GM12878 (cell line): Measurements from ENCODE around the gene ARL5A. TPM values are rescaled to one million over a fixed set of nuclear protein-coding genes. Genes with fewer than 3 reads are reported as not detected.

ENCODE experiments used
- ATAC-seq: fragments of 200-7000 bp; cut with Tn5 transposase; 3 replicates; pipeline ENCODE4 v1.9.1; 2020; ENCODE audit warnings: mild to moderate bottlenecking, moderate library complexity
- BruUV-seq: library from RNA; stranded (reverse); fragments of 400-500 nt; replicated peaks from 2 replicates; lab custom pipeline; 2021; lab: Mats Ljungman, UMichigan
- CTCF ChIA-PET: fragments of 300-600 bp; sonication (Branson Sonifier 250); formaldehyde crosslinking; extraction: SDS; loops from one replicate; lab custom pipeline; 2021; ENCODE audit warnings: inconsistent platforms; lab: Yijun Ruan, JAX
- POLR2A ChIA-PET: fragments of 350-600 bp; formaldehyde crosslinking; extraction: SDS; loops from one replicate; lab custom pipeline; 2021; ENCODE audit warnings: inconsistent platforms; lab: Charles Lee
- RAD21 ChIA-PET: fragments of 300-600 bp; sonication (Branson Sonifier 250); formaldehyde crosslinking; loops from one replicate; lab custom pipeline; 2023; ENCODE audit warnings: antibody characterized with exemption; ENCODE audit not compliant: unreplicated experiment; lab: Charles Lee
- SMC1A ChIA-PET: fragments of 300-600 bp; sonication (Branson Sonifier 250); formaldehyde crosslinking; loops from one replicate; lab custom pipeline; 2023; ENCODE audit not compliant: unreplicated experiment, uncharacterized antibody; lab: Charles Lee
- DNase-seq: peaks from one replicate; pipeline ENCODE4 v3.0.0-alpha.2; 2011; ENCODE audit warnings: low read depth, low spot score
- FAIRE-seq: peaks from 3 replicates; lab custom pipeline; 2011; peaks lifted over from hg19 to GRCh38; lab: Jason Lieb, UNC
- H2AFZ ChIP-seq: 2 replicates; pipeline ENCODE4 v1.6.0; 2011; ENCODE audit warnings: low read depth, low read length, control low read depth; ENCODE audit not compliant: control insufficient read depth
- H3K27ac ChIP-seq: 2 replicates; pipeline ENCODE4 v1.5.1; 2011; ENCODE audit warnings: control low read depth; ENCODE audit not compliant: control insufficient read depth, insufficient read depth
- H3K27me3 ChIP-seq, 2 experiments: replicated peaks in 1 of 2; 2 replicates each; pipeline versions ENCODE4 v1.6.0 to v1.6.1; 2011; ENCODE audit warnings: low read length in 1 of 2; ENCODE audit not compliant: control insufficient read depth in 2 of 2, insufficient read depth in 2 of 2
- H3K36me3 ChIP-seq, 2 experiments: 2 replicates each; pipeline ENCODE4 v1.5.1; 2011; ENCODE audit warnings: low read length in 1 of 2; ENCODE audit not compliant: control insufficient read depth in 2 of 2, insufficient read depth in 2 of 2
- H3K4me1 ChIP-seq: 2 replicates; pipeline ENCODE4 v1.6.1; 2011; ENCODE audit warnings: mild to moderate bottlenecking, low read length, moderate library complexity, mixed read lengths; ENCODE audit not compliant: control insufficient read depth, insufficient read depth
- H3K4me2 ChIP-seq: 2 replicates; pipeline ENCODE4 v1.6.0; 2011; ENCODE audit warnings: control low read depth; ENCODE audit not compliant: control insufficient read depth, insufficient read depth
- H3K4me3 ChIP-seq: fragments of 200-600 bp; sonication (generic); 2 replicates; pipeline ENCODE4 v1.5.1; 2016
- H3K79me2 ChIP-seq: 2 replicates; pipeline ENCODE4 v1.6.0; 2011; ENCODE audit warnings: low read length; ENCODE audit not compliant: control insufficient read depth, insufficient read depth
- H3K9ac ChIP-seq: 2 replicates; pipeline ENCODE4 v1.8.0; 2011; ENCODE audit warnings: low read length, control low read depth, mixed read lengths; ENCODE audit not compliant: control insufficient read depth, insufficient read depth
- H3K9me3 ChIP-seq: replicated peaks from 3 replicates; pipeline ENCODE4 v1.5.1; 2011; ENCODE audit warnings: mild to moderate bottlenecking, low read length; ENCODE audit not compliant: control insufficient read depth, insufficient read depth
- H4K20me1 ChIP-seq: 2 replicates; pipeline ENCODE4 v1.6.0; 2011; ENCODE audit not compliant: control insufficient read depth, insufficient read depth
- BCL3 ChIP-seq: IDR thresholded peaks from 2 replicates; pipeline ENCODE4 v1.6.1; 2011; ENCODE audit warnings: borderline replicate concordance, low read depth, mild to moderate bottlenecking, moderate library complexity, low read length; ENCODE audit not compliant: insufficient read depth, poor library complexity, severe bottlenecking
- BCLAF1 ChIP-seq: fragments of 450-650 bp; IDR thresholded peaks from 2 replicates; pipeline ENCODE4 v1.6.1; 2017; ENCODE audit warnings: antibody characterized with exemption, mild to moderate bottlenecking, moderate library complexity
- BMI1 ChIP-seq: fragments of 450-650 bp; IDR thresholded peaks from 2 replicates; pipeline ENCODE4 v1.6.1; 2016; ENCODE audit warnings: mild to moderate bottlenecking, moderate library complexity, borderline replicate concordance
- CREM ChIP-seq: IDR thresholded peaks from 2 replicates; pipeline ENCODE4 v1.6.1; 2014; ENCODE audit warnings: antibody characterized with exemption, low read depth
- E2F8 ChIP-seq: fragments of 450-650 bp; IDR thresholded peaks from 2 replicates; pipeline ENCODE4 v1.6.1; 2018; ENCODE audit warnings: mild to moderate bottlenecking, low read depth, moderate library complexity; ENCODE audit not compliant: partially characterized antibody
- EED ChIP-seq: sonication (generic); IDR thresholded peaks from 2 replicates; pipeline ENCODE4 v1.6.1; 2016; ENCODE audit warnings: antibody characterized with exemption, low read depth
- ETV6 ChIP-seq, 2 experiments: fragments of 450-650 bp in 1 of 2; IDR thresholded peaks in 1 of 2; conservative IDR thresholded peaks in 1 of 2; 2 replicates each; pipeline ENCODE4 v1.6.1; 2014; ENCODE audit warnings: antibody characterized with exemption in 1 of 2, borderline replicate concordance in 1 of 2, low read depth in 1 of 2, mild to moderate bottlenecking in 1 of 2, moderate library complexity in 1 of 2
- GATAD2B ChIP-seq: fragments of 450-650 bp; conservative IDR thresholded peaks from 2 replicates; pipeline ENCODE4 v1.6.1; 2017; ENCODE audit warnings: low read depth, mild to moderate bottlenecking, moderate library complexity
- NFYA ChIP-seq: IDR thresholded peaks from 2 replicates; pipeline ENCODE4 v1.6.1; 2011; ENCODE audit warnings: low read depth, mild to moderate bottlenecking, low read length, improper control_type of control experiment, borderline replicate concordance
- POLR2AphosphoS5 ChIP-seq: IDR thresholded peaks from 2 replicates; pipeline ENCODE4 v1.6.1; 2011; ENCODE audit warnings: mild to moderate bottlenecking, low read length, inconsistent platforms
- POU2F2 ChIP-seq: IDR thresholded peaks from 3 replicates; pipeline ENCODE4 v1.6.1; 2011; ENCODE audit warnings: low read depth, mild to moderate bottlenecking, low read length, borderline replicate concordance
- TCF3 ChIP-seq: IDR thresholded peaks from 2 replicates; pipeline ENCODE4 v1.6.1; 2012; ENCODE audit warnings: low read depth, mild to moderate bottlenecking, low read length, borderline replicate concordance; ENCODE audit not compliant: insufficient read depth
- TCF7 ChIP-seq: IDR thresholded peaks from 2 replicates; pipeline ENCODE4 v1.6.1; 2014; ENCODE audit warnings: antibody characterized with exemption, borderline replicate concordance
- ZNF622 ChIP-seq: fragments of 450-650 bp; IDR thresholded peaks from 2 replicates; pipeline ENCODE4 v1.6.1; 2017; ENCODE audit warnings: mild to moderate bottlenecking, inconsistent platforms
- WGBS: methylation state at CpG from one replicate; pipeline ENCODE4 v1.1.6; 2016; ENCODE audit warnings: low lambda C conversion rate; ENCODE audit not compliant: insufficient replicate concordance, insufficient coverage; ENCODE audit errors: missing lambda C conversion rate; 5-methylcytosine and 5-hydroxymethylcytosine counted together
- in situ Hi-C: fragments of 300-500 bp; cut with MboI; formaldehyde crosslinking; loops from 9 replicates; pipeline ENCODE4 v1.14.3; 2018; ENCODE audit warnings: mixed read lengths
- intact Hi-C: fragments of 100-400 bp; cut with micrococcal nuclease; formaldehyde crosslinking; loops from one replicate; pipeline ENCODE4 v1.14.2; 2022; ENCODE audit not compliant: unreplicated experiment
- polyA plus RNA-seq, 11 experiments: library from polyadenylated mRNA; depleted of rRNA in 4 of 11; unstranded in 6 of 11; stranded (reverse) in 5 of 11; fragments of >200 nt; fragmentation: Nextera tagmentation in 4 of 11; fragmentation: Illumina TruSeq in 1 of 11; extraction: Ambion mirVana in 4 of 11; extraction: Trizol in 1 of 11; gene quantifications; 1 replicate in 1 of 11; 2 replicates in 10 of 11; pipeline versions ENCODE4 v1.2.1 to v1.2.3, GENCODE V29; 2011 to 2016; ENCODE audit warnings: inconsistent platforms in 2 of 11, missing spikeins in 2 of 11, low read depth in 1 of 11
- total RNA-seq, 4 experiments: library from RNA; depleted of rRNA in 3 of 4; stranded (reverse); fragments of >200 nt in 3 of 4; fragmentation: Illumina TruSeq in 1 of 4; extraction: Trizol in 1 of 4; gene quantifications; 2 replicates each; pipeline versions ENCODE4 v1.2.1 to v1.2.3, GENCODE V29; 2013 to 2021

ARL5A gene
- total and polyA plus RNA-seq, 10 of the 15 experiments (the other 5 are each of a cell fraction or from before 2014, with no cell fraction given) = 9.4 to 52.9 (median 32.0) TPM

GRCh38 chr2:151819920-151820319 is 8.3 kb downstream of the ARL5A start:
- intact Hi-C loops = loop anchor here (10.0 kb wide), 1 partner anchor 345 kb away; no protein-coding TSS in a partner anchor
- Histone ChIP-seq H3K4me2 (no peak overlapping the region), H4K20me1 (no peaks in the 10 kb centered on the region; the same call in 1 of the 2 replicates), H2AFZ (no peak overlapping the region), H3K4me1 (peaks cover 8% of the 10 kb centered on the region), H3K79me2 (peaks cover 73% of the 10 kb centered on the region), H3K36me3 (peaks cover 0 to 15% of the 10 kb centered on the region in 2 experiments; a peak in 2 of 4 replicates), H3K27me3 (no peaks in the 10 kb centered on the region), H3K27ac (no peak overlapping the region), H3K9ac (no peak overlapping the region), H3K9me3 (no peaks in the 10 kb centered on the region; the same call in 2 of the 3 replicates), H3K4me3 (no peak overlapping the region)
- CTCF ChIA-PET = interaction anchor here (1.2 to 2.3 kb wide), 5 partner anchors 9 to 206 kb away, joined by 4 to 12 read pairs (median 4); no protein-coding TSS in a partner anchor
- FAIRE-seq = peak; percentile 27
- in situ Hi-C loops = no loop called here
- POLR2A ChIA-PET = no interaction called here
- RAD21 ChIA-PET = interaction anchor here (1.5 kb wide), 1 partner anchor 21 kb away, joined by 4 read pairs; no protein-coding TSS in a partner anchor
- no TSS peak for BruUV-seq
- peak; percentile 52 for ATAC-seq
- WGBS = 50% methylated on average over 2 of the region's 2 CpGs
- SMC1A ChIA-PET = interaction anchor here (0.8 to 1.7 kb wide), 4 partner anchors 12 to 58 kb away, joined by 3 to 4 read pairs (median 4); no protein-coding TSS in a partner anchor
- DNase-seq = no peak
- TF ChIP-seq BCLAF1 (no peak), BCL3 (no peak), TCF7 (no peak), NFYA (no peak), E2F8 (no peak), POLR2AphosphoS5 (no peak), POU2F2 (no peak), TCF3 (no peak), BMI1 (no peak), ZNF622 (no peak), CREM (no peak), ETV6 (conservative IDR thresholded peaks at IDR 0.05 in 1 of 2, IDR thresholded peaks at IDR 0.05 in 1 of 2; ENCODE audit: borderline replicate concordance in 1 of 2, low read depth in 1 of 2) (peak in 1 of 2 experiments; percentile 25; a peak in 1 of 4 replicates), GATAD2B (no peak), EED (no peak)
